GM18870 (cell line): Measurements from ENCODE around the gene MAGI2.

Source experiments
- ATAC-seq: cut with Tn5 transposase; IDR thresholded peaks from one replicate; pipeline ENCODE4 v1.9.1; 2021; ENCODE audit warnings: moderate library complexity; ENCODE audit not compliant: unreplicated experiment

Gene MAGI2

GRCh38 chr7:78080241-78080640, 1373.2 kb downstream of the MAGI2 start:
- no peak for ATAC-seq

DNA sequence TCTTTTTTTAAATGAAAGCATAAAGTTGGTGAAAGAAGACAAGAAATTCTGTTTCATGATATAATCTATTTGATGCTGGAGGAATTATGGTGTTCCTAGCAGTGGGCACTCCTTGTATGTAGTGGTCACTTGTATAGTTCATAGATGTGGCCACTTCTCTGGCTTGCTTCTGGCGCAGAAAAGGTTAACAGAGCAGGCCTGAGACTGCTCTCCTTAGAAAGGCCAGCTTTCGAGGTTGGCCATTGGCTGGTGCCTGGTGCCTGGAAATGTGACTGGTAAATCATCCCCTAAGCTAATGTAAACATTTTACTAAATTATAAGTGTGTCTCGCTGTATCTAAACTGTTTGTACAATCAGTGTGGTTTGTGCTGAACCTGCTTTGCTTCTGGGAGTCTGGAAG, 1378.8 kb downstream of the MAGI2 start:
- no peak for ATAC-seq

DNA sequence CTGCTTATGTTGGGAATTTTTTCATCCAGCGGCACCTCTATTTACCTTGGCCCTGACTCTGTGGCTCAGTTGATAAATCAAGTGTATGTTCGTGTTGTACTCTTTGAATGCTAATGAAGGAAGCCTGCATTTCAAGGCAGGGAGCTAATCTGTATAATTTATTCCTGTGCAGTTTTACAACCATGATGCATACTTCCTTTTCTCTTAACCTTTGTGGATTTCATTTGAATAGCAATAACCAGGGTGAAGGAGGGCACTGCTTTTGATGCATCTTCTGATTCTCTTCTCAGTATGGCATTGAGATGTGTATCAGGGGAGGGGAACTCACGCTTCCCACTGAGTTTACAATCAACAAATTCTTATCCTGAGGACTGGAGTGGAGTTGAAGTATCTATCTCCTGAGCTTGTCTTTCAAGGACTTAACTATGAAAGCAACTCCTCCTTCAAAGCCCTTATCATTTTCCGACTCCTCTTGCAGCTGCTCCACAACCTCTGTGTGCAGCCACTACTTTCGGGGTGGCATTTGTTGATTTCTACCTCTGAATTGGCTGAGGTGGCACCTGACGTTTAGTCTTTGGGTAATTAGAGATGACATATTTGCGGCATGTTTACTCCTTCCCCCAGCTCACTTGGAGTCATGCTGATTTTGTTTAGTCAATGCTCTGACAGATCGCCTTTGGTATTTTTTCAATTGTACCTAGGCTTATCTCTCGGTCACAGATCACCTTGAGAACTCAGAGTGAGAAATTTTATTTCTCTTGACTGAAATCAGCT, 1379.7 kb downstream of the MAGI2 start:
- no peak for ATAC-seq

DNA sequence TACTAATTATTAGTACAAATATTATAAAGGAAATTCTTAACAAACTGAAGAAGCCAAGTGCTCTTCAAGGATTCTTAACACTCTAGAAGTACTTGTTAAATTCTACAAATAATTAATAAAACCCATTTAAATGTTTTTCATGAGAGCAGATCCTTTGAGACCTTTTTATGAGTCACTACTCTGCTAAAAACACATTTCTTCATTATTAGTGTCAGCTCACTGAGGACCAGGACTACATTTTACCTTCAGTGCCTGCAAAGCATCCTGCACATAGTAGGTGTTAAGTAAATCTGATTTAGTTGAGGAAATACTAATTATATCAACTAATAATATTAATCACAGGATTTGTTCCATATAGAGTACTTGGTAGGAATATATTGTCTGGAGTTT, 1381.3 kb downstream of the MAGI2 start:
- ATAC-seq, result no peak

DNA sequence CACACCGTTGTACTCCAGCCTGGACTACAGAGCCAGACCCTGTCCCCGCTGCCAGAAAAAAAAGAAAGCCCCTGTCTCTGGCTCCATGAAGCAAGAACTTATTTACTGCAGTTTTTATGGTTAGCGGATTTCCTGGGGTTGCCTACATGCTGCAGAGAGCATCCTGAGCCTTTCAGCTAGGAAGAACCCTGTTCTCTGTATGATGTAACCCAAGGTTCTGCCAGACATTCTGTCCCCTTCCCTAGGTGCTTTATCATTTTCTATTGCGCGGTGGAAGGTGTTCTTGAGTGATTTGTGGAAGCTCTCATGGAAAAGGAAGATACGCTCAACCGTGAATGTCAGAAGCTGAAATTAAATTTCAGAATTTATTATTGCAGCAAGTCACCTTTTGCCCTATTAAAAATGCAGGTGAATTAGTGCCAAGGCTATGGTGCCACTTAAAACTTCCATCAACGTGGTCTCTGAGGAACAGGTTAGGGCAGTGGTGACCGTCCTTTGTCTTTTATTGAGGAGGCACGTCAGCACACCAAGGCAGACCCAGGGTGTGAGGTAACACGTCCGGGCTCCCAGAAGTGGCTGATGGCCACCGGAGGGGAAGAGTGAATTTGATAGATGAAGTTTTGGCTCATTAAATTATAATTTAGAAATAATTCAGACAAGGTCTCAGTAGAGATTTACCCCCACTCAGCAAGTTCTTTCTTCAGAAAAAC, 1381.8 kb downstream of the MAGI2 start:
- ATAC-seq, result no peak

GRCh38 chr7:78066599-78066998, 1386.9 kb downstream of the MAGI2 start:
- no peak for ATAC-seq

- ATAC-seq, result no peak
Observed at GRCh38 chr7:78063758-78064157, 1389.7 kb downstream of the MAGI2 start.

GRCh38 chr7:78062214-78062613, 1391.3 kb downstream of the MAGI2 start:
- no peak for ATAC-seq

GRCh38 chr7:78057571-78057970, 1395.9 kb downstream of the MAGI2 start:
- no peak for ATAC-seq

DNA sequence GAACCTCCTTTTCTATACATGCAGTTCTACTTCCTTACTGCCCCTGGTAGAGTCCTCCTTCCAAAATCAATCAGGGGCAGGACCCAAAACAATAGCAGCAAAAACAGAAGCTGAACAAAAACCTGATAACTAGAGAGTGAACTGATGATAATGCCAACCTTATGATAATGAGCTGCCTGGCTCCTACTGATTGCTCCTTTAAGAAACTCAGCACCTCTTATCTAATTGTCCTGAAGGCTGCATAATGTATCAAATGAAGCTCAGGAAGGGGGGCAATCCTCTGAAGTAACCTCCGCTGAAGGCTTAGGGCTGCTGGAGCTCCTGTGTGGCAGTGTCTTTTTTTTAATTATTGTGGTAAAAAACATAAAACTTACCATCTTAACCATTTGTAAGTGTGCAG, 1397.9 kb downstream of the MAGI2 start:
- no peak for ATAC-seq

- ATAC-seq, result no peak
Observed at GRCh38 chr7:78055001-78055573, 1398.4 kb downstream of the MAGI2 start.

GRCh38 chr7:78052112-78052511, 1401.4 kb downstream of the MAGI2 start:
- no peak for ATAC-seq

DNA sequence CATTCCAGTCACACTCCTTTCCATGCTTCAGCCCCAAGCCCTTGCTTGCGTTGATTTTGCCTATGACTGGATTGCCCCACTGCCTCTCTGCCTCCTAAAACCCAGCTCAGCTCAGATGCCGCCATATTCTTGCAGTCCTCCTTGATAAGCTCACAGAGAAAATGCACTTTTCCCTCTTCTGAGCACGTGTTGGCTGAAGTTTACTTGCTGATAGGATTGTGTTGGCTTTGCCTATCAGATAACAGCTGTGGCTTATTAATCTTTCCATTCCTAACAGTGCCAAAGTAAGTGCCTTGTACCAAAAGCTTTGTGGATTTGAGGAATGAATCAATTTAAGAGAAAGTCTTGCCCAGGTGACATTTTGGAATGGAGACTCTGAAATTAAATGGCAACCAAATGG, 1405.7 kb downstream of the MAGI2 start:
- no peak for ATAC-seq

- no peak for ATAC-seq
Observed at GRCh38 chr7:78043159-78043558, 1410.3 kb downstream of the MAGI2 start.

- no peak for ATAC-seq
Observed at GRCh38 chr7:78041423-78041822, 1412.0 kb downstream of the MAGI2 start.

DNA sequence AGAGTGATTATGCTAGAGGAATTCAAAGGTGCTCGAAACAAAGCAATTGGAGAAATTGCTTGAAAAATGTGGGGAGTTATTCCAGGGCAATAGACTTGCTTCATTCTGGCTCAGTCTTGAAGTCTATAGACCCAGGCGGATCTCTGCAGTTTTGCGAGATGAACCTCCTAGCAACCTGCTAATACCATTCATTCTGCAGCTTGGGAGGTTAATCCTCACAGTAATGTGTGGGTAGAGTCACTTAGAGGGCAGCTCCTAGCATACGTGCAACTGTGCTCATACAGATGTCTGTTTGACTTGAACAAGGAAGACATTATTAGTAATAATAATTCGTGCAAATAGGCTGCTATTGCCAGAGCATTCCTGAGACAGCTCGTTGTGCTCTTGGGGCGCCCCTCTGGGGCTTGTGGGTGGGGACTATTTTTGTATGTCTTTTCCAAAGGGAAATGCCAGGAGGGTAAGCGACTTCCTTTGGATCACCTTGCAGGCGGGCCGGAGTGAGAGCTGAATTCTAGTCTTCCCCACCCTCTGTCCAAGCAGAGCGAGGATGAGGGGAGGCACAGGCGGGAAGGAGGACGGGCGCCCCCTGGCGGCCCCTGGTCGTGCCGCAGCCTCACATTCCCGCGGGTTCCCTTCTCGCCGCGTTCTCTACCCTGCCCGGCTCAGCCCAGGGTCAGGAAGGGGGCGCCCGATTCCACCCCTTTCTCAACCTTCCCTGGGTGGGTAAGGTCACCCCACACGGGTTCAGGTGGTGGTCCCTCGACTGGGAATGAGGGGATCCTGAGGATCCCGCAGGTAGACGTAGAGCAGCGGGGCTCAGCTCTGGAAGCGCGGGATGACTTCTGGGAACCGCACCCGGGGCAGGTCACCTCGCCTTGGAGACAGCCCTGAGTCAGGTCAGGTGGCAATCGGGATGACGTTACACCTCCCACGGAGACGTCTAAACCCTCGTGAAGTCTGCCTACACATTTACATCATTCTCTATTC, 1413.4 kb downstream of the MAGI2 start:
- peak; percentile 63 for ATAC-seq

GRCh38 chr7:78038465-78039080, 1414.9 kb downstream of the MAGI2 start:
- no peak for ATAC-seq

GRCh38 chr7:78037603-78038002, 1415.9 kb downstream of the MAGI2 start:
- ATAC-seq, result no peak

GRCh38 chr7:78033410-78033809, 1420.1 kb downstream of the MAGI2 start:
- ATAC-seq, result no peak

GRCh38 chr7:78026492-78026891, 1427.0 kb downstream of the MAGI2 start:
- no peak for ATAC-seq

- ATAC-seq, result no peak
Observed at GRCh38 chr7:78024591-78024990, 1428.9 kb downstream of the MAGI2 start.
